HepG2 (cell line): ENCODE results near the gene THEMIS. TPM values are rescaled to one million over a fixed set of nuclear protein-coding genes. Genes with fewer than 3 reads are reported as not detected.
A peak's percentile ranks its signal among the peaks of the same experiment; 100 is the strongest.

Source experiments
- TCF7 ChIP-seq: sonication (generic); IDR thresholded peaks from 2 replicates; pipeline ENCODE4 v1.6.1; 2016; ENCODE audit warnings: antibody characterized with exemption, low read depth
- ZNF609 ChIP-seq: sonication (generic); formaldehyde crosslinking; IDR thresholded peaks from 2 replicates; pipeline ENCODE4 v1.4.0; 2020; ENCODE audit warnings: mild to moderate bottlenecking, missing genetic modification reagents, borderline replicate concordance
- polyA plus RNA-seq, 8 experiments: library from polyadenylated mRNA; depleted of rRNA in 3 of 8; stranded (reverse) in 7 of 8; unstranded in 1 of 8; fragments of >200 nt; fragmentation: Illumina TruSeq in 4 of 8; extraction: Trizol in 4 of 8; gene quantifications; 2 replicates each; pipeline versions ENCODE4 v1.2.1 to v1.2.3, GENCODE V29; 2011 to 2016; ENCODE audit warnings: low read depth in 4 of 8, missing spikeins in 1 of 8, mixed read lengths in 1 of 8; ENCODE audit not compliant: insufficient read depth in 1 of 8
- total RNA-seq, 5 experiments: library from RNA; depleted of rRNA; stranded (reverse); fragments of >200 nt; fragmentation: Illumina TruSeq; extraction: Trizol; gene quantifications; 2 replicates each; pipeline ENCODE4 v1.2.3, GENCODE V29; 2016; ENCODE audit warnings: low read depth in 1 of 5
- TF ChIP-seq, protein P1 (sequence below), 2 experiments: sonication (generic) in 1 of 2; formaldehyde crosslinking in 1 of 2; IDR thresholded peaks; 2 replicates each; pipeline versions ENCODE4 v1.4.0 to v1.6.1; 2016 to 2020; ENCODE audit warnings: borderline replicate concordance in 1 of 2, low read depth in 1 of 2, mild to moderate bottlenecking in 1 of 2, missing genetic modification reagents in 1 of 2

THEMIS gene
- total and polyA plus RNA-seq, 2 of the 13 experiments (the other 11 are each of a cell fraction or from before 2014, with no cell fraction given) = not detected

DNA sequence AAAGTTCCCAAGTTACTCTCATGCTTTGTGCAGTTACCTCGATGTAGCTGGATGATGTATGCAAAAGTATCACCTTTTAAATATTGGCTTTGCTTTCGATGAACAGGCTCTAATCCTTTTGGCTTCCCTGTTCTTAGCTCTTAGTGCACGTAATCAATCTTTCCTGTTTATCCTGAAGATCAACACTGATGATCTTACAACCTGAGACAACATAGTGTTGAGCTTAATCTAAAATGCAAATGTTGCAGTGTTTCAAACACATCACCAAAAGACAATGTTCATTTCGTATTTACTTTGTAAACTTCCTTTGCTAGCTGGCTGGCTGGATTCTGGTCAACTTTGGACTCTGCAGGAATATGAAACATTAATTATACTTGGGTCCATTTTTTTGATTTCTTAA lies 132.1 kb downstream of the THEMIS start (continued):
- TF ChIP-seq, protein P1, sequence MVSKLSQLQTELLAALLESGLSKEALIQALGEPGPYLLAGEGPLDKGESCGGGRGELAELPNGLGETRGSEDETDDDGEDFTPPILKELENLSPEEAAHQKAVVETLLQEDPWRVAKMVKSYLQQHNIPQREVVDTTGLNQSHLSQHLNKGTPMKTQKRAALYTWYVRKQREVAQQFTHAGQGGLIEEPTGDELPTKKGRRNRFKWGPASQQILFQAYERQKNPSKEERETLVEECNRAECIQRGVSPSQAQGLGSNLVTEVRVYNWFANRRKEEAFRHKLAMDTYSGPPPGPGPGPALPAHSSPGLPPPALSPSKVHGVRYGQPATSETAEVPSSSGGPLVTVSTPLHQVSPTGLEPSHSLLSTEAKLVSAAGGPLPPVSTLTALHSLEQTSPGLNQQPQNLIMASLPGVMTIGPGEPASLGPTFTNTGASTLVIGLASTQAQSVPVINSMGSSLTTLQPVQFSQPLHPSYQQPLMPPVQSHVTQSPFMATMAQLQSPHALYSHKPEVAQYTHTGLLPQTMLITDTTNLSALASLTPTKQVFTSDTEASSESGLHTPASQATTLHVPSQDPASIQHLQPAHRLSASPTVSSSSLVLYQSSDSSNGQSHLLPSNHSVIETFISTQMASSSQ (IDR thresholded peaks at IDR 0.05; ENCODE audit: low read depth) = no peak
- TF ChIP-seq, protein P1 (CRISPR knock-in tag; IDR thresholded peaks at IDR 0.05; ENCODE audit: borderline replicate concordance) = no peak
- TF ChIP-seq ZNF609 (CRISPR knock-in tag) (peak; percentile 43; the same call in 1 of the 2 replicates), TCF7 (peak; percentile 20; the same call in 1 of the 2 replicates)
